IPS-18a (cell line): ENCODE data around the gene KLF11.
"Not testable (repeated sequence)": the region's sequence is repeated elsewhere in the genome, so short reads cannot be mapped to it uniquely, and the experiment has no call there.

Experiments used
- H3K27ac ChIP-seq: one replicate; pipeline ENCODE4 v1.5.1; 2013; ENCODE audit warnings: low read length
- H3K27me3 ChIP-seq: one replicate; pipeline ENCODE4 v1.6.1; 2013; ENCODE audit warnings: mild to moderate bottlenecking, low read length; ENCODE audit not compliant: control insufficient read depth, insufficient read depth
- H3K36me3 ChIP-seq: one replicate; pipeline ENCODE4 v1.6.1; 2013; ENCODE audit warnings: low read depth, low read length; ENCODE audit not compliant: control insufficient read depth
- H3K4me1 ChIP-seq: one replicate; pipeline ENCODE4 v1.6.1; 2013; ENCODE audit warnings: low read depth, low read length; ENCODE audit not compliant: control insufficient read depth
- H3K4me3 ChIP-seq: one replicate; pipeline ENCODE4 v1.5.1; 2013; ENCODE audit warnings: low read length
- H3K9ac ChIP-seq: one replicate; pipeline ENCODE4 v1.6.1; 2013; ENCODE audit warnings: mild to moderate bottlenecking, low read length, moderate library complexity
- H3K9me3 ChIP-seq: one replicate; pipeline ENCODE4 v1.6.1; 2013; ENCODE audit warnings: low read depth, low read length; ENCODE audit not compliant: control insufficient read depth

Gene KLF11

GRCh38 chr2:10084223-10084865 is 41.0 kb downstream of the KLF11 start:
- H3K9me3 ChIP-seq, result no peaks in the 10 kb centered on the region
- no peak overlapping the region for H3K4me3 ChIP-seq
- H3K4me1 ChIP-seq, result peaks cover 6% of the 10 kb centered on the region
- no peak overlapping the region for H3K9ac ChIP-seq
- H3K36me3 ChIP-seq, result no peaks in the 10 kb centered on the region
- no peak overlapping the region for H3K27ac ChIP-seq
- peaks cover 36% of the 10 kb centered on the region for H3K27me3 ChIP-seq

GRCh38 chr2:10085043-10085667 is 41.8 kb downstream of the KLF11 start:
- Histone ChIP-seq H3K36me3 (no peaks in the 10 kb centered on the region), H3K4me1 (peaks cover 6% of the 10 kb centered on the region), H3K4me3 (no peak overlapping the region), H3K9ac (no peak overlapping the region), H3K27me3 (peaks cover 32% of the 10 kb centered on the region), H3K27ac (no peak overlapping the region), H3K9me3 (no peaks in the 10 kb centered on the region)

GRCh38 chr2:10085668-10086059 is 42.3 kb downstream of the KLF11 start:
- peaks cover 28% of the 10 kb centered on the region for H3K27me3 ChIP-seq
- H3K9me3 ChIP-seq, result no peaks in the 10 kb centered on the region
- H3K9ac ChIP-seq, result no peak overlapping the region
- peaks cover 6% of the 10 kb centered on the region for H3K4me1 ChIP-seq
- no peak overlapping the region for H3K27ac ChIP-seq
- no peaks in the 10 kb centered on the region for H3K36me3 ChIP-seq
- H3K4me3 ChIP-seq, result no peak overlapping the region

- Histone ChIP-seq H3K27me3 (peaks cover 15% of the 10 kb centered on the region), H3K36me3 (no peaks in the 10 kb centered on the region), H3K27ac (no peak overlapping the region), H3K4me1 (no peaks in the 10 kb centered on the region), H3K4me3 (no peak overlapping the region), H3K9me3 (no peaks in the 10 kb centered on the region), H3K9ac (no peak overlapping the region)
Observed at GRCh38 chr2:10086950-10087349, 43.6 kb downstream of the KLF11 start.

GRCh38 chr2:10087360-10087759 is 44.0 kb downstream of the KLF11 start:
- Histone ChIP-seq H3K4me1 (no peaks in the 10 kb centered on the region), H3K4me3 (no peak overlapping the region), H3K27ac (no peak overlapping the region), H3K9me3 (no peaks in the 10 kb centered on the region), H3K9ac (no peak overlapping the region), H3K36me3 (no peaks in the 10 kb centered on the region), H3K27me3 (peaks cover 11% of the 10 kb centered on the region)

- Histone ChIP-seq H3K4me3 (no peak overlapping the region), H3K4me1 (no peaks in the 10 kb centered on the region), H3K9ac (no peak overlapping the region), H3K27me3 (no peaks in the 10 kb centered on the region), H3K36me3 (no peaks in the 10 kb centered on the region), H3K27ac (no peak overlapping the region), H3K9me3 (no peaks in the 10 kb centered on the region)
Observed at GRCh38 chr2:10089565-10090190, 46.3 kb downstream of the KLF11 start.

- Histone ChIP-seq H3K4me3 (no peak overlapping the region), H3K9me3 (no peaks in the 10 kb centered on the region), H3K4me1 (peaks cover 3% of the 10 kb centered on the region), H3K36me3 (no peaks in the 10 kb centered on the region), H3K27ac (no peak overlapping the region), H3K9ac (no peak overlapping the region), H3K27me3 (no peaks in the 10 kb centered on the region)
Observed at GRCh38 chr2:10091182-10091888, 48.0 kb downstream of the KLF11 start.

GRCh38 chr2:10091889-10092244 is 48.5 kb downstream of the KLF11 start:
- H3K9me3 ChIP-seq, H3K4me1 ChIP-seq, H3K9ac ChIP-seq, H3K36me3 ChIP-seq, H3K27ac ChIP-seq, H3K27me3 ChIP-seq, H3K4me3 ChIP-seq: not testable (repeated sequence)

GRCh38 chr2:10094271-10094814 is 51.0 kb downstream of the KLF11 start:
- no peaks in the 10 kb centered on the region for H3K9me3 ChIP-seq
- H3K9ac ChIP-seq, result no peak overlapping the region
- no peaks in the 10 kb centered on the region for H3K36me3 ChIP-seq
- no peak overlapping the region for H3K27ac ChIP-seq
- H3K4me1 ChIP-seq, result peaks cover 3% of the 10 kb centered on the region
- H3K27me3 ChIP-seq, result no peaks in the 10 kb centered on the region
- no peak overlapping the region for H3K4me3 ChIP-seq

GRCh38 chr2:10095175-10095574 is 51.8 kb downstream of the KLF11 start:
- Histone ChIP-seq H3K36me3 (no peaks in the 10 kb centered on the region), H3K9me3 (no peaks in the 10 kb centered on the region), H3K4me1 (peaks cover 3% of the 10 kb centered on the region), H3K27ac (no peak overlapping the region), H3K9ac (no peak overlapping the region), H3K27me3 (no peaks in the 10 kb centered on the region), H3K4me3 (no peak overlapping the region)

GRCh38 chr2:10096641-10097040 is 53.3 kb downstream of the KLF11 start:
- Histone ChIP-seq H3K4me1 (peaks cover 3% of the 10 kb centered on the region), H3K9ac (no peak overlapping the region), H3K4me3 (no peak overlapping the region), H3K27me3 (no peaks in the 10 kb centered on the region), H3K36me3 (no peaks in the 10 kb centered on the region), H3K9me3 (no peaks in the 10 kb centered on the region), H3K27ac (no peak overlapping the region)
